ENCODE measurements around the gene WDR45B.

DNA sequence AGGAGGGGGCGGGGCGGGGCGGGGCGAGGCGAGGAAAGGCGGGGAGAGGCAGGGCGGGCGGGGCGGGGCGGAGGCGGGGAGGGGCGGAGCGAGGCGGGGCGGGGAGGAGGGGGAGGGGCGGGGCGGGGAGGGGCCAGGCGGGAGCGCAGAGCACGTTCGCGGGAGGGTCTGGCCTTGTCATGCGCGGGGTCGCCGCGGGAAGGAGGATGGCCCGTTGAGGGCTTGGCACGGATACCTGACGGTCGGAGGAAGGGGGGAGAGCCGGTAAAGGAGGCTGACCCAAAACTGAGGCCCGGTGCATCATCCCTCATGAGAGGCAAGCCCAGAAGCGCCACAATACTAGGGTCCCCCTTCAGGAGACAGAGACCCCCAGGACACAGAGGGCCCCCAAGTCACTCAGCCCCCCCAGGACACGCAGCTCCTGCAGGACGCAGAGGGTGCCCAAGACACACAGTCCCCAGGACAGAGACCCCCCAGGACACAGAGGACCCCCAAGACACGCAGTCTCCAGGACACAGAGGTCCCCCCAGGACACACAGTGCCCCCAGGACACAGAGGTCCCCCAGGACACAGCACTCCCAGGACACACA, 593 bp upstream of the WDR45B start:
- TF ChIP-seq CTCF (IDR thresholded peaks at IDR 0.05), result no peak
- TF ChIP-seq IRF2 (CRISPR knock-in tag; IDR thresholded peaks at IDR 0.05; ENCODE audit: borderline replicate concordance, low read depth), result no peak
- no peak for TF ChIP-seq USF2 (CRISPR knock-in tag; IDR thresholded peaks at IDR 0.05)
- no peak for TF ChIP-seq ZNF423 (CRISPR knock-in tag; IDR thresholded peaks at IDR 0.05)
